Kidney tubule cell (primary cell): ENCODE measurements around the gene PRDX2.
A peak's percentile ranks its signal among the peaks of the same experiment; 100 is the strongest.

Experiments used
- DNase-seq: peaks from one replicate; pipeline ENCODE4 v3.0.0-alpha.2; 2018; ENCODE audit warnings: low spot score

The PRDX2 gene

DNA sequence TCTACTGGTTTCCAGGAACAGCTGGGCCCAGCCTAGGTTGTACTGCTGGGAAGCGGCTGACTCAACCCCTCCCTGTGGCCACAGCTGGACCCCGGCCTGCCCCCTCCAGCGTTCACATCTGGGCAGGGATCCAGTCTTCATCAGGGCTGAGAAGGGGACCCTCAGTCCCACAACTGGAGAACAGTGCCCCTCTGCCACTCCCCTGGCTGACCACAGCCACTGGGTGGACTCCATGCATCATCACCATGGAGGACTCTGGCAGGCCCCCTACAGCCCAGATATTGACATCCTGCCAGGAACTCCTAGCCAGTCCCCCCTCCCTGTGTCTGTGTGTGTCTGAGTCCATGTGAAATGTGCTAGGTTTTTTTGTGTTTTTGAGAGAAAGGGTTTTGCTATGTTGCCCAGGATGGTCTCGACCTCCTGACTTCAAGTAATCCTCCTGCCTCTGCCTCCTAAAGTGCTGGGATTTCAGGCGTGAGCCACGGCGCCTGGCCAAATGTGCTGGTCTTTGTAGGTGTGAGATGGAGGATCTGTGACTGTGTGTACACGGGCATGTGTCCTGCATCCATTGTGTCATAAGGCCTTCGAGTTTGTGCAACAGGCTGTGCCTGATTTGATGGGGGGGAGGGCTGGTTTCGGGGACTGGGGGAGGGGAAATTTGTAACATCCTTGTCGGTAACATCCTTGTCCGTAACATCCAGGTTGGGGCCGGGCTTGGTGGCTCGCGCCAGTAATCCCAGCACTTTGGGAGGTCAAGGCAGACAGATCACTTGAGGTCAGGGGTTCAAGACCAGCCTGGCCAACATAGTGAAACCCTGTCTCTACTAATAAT, 22.2 kb downstream of the PRDX2 start:
- peak; percentile 56 for DNase-seq

DNA sequence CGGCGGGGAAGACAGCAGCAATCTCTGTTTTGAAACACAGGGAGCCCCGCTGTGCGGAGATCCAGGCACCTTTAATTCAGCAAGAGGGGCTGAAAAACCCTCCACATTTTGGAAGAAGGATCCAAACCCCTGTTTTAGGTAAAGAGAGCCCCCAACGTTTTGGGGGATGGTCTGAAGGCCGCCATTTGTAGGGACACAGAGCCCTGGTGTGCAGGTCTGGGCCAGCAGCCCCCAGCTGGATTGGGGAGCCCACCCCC, 22.8 kb downstream of the PRDX2 start:
- DNase-seq: no peak

GRCh38 chr19:12778017-12778904, 23.3 kb downstream of the PRDX2 start:
- DNase-seq: peak; percentile 78

DNA sequence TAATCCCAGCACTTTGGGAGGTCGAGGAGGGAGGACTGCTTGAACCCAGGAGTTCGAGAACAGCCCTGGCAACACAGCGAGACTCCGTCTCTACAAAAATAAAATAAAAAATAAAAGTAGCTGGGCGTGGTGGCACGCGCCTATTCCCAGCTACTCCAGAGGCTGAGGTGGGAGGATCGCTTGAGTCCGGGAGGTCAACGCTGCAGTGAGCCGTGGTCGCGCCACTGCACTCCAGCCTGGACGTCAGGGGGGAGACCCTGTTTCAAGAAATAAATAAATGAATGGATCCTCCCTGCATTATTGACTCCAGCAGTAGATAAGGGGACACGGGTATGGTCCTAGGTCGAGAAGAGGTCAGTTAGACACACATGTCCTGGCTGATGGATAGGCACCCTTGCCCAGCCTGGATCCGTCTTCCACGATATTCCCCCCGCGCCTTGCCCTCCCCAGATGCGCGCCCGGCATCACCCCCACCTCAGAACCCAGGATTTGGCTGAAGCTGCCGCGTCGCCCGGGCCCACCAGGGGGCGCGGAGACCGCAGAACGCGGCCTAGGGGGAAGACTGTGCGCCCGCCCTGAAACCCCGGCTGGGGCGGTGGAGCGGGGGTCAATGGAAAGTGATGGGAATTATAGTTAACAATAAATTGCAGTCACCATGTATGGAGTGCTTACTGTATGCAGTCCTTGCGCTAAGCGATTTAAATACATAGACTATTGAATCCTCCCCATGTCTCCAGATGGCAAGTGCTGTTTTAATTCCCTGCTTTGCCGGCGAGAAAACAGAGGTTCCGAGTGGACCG, 24.2 kb downstream of the PRDX2 start:
- peak; percentile 79 for DNase-seq

GRCh38 chr19:12774588-12775555, 26.7 kb downstream of the PRDX2 start, which contains the start of gene HOOK2:
TSS of gene HOOK2 (minus strand) at chr19:12775552. CDS start at chr19:12775449, 103 bp downstream.
- peak; percentile 91 for DNase-seq

DNA sequence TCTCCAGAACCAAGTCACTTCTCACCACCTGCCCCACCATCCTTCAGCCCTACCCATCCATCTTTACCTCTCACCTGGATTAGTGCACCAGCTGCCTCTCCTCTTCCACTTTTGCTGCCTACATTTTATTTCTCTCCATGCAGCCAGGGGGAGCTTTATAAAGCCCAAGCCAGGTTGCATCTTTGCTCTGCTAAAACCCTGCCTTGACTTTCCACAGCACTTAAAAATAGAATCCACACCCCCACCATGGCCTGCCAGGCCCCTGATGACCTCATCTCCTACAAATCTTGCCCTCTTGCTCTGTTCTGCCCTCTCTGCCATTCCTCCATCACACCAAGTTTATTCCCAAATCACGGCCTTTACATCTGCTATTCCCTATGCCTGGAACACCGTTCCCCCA, 28.0 kb downstream of the PRDX2 start:
- DNase-seq: peak; percentile 46

GRCh38 chr19:12772323-12772722, 29.3 kb downstream of the PRDX2 start:
- no peak for DNase-seq

DNA sequence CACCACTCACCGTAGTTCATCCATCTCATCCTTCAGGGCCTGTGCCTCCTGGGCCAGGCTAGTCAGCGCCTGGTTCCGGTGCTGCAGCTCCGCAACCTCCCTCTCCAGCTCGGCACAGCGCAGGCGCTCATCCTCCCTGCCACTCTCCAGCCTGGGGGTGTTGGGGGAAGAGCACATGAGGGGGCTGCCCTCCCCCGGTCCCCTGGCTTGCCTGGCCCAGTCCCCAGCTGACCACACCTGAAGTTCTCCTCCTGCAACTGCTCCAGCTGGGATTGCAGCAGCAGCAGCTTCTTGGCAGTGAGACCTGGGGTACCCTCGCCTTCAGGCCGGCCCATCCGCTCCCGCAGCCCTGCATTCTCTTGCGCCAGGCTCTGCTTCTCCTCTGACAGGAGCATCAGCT, 30.7 kb downstream of the PRDX2 start:
- no peak for DNase-seq

- DNase-seq: no peak
Observed at GRCh38 chr19:12769689-12770088, 31.9 kb downstream of the PRDX2 start.

GRCh38 chr19:12767666-12768065, 33.9 kb downstream of the PRDX2 start:
- DNase-seq: no peak

GRCh38 chr19:12767150-12767549, 34.5 kb downstream of the PRDX2 start:
- no peak for DNase-seq

DNA sequence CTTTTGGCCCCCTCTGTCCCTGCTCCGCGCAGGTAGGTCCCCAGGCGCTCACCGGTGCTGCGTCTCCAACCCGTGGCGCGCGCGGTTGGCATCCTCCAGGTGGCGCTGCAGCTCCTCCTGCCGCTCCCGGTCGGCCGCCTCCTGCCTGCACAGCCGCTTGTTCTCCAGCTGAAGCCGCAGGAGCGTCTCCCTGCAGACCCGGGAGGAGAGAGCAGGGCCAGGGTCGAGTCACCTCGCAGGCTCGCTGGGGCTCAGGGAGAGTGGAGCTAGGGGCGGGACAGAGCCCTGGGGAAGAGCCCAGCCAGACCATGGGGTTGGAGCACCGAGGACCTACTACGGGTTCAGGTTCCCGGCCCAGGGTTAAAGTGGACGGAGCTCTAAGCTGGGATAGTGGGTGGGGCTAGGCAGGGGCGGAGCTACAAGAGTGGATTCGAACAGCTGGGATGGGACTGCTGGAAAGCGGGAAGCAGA, 35.5 kb downstream of the PRDX2 start:
- no peak for DNase-seq

DNA sequence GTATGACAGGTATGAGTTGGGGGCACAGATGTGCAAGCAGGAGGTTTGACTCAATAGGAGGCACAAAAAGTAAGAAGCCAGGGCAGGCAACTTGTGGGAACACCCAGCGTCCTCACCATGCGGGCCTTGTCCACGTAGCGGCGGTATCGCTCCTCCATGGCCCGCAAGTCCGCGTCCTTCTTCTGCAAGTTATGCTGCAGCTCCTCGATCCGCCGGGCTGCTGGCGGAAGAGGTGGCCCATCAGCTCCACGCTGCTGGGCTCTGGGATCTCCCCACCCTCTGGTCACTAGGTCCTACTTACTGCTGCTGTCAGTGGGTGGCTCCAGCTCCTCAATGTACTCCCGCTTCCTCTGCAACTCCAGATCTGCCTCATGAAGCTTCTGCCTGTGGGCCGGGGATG, 36.9 kb downstream of the PRDX2 start:
- no peak for DNase-seq

DNA sequence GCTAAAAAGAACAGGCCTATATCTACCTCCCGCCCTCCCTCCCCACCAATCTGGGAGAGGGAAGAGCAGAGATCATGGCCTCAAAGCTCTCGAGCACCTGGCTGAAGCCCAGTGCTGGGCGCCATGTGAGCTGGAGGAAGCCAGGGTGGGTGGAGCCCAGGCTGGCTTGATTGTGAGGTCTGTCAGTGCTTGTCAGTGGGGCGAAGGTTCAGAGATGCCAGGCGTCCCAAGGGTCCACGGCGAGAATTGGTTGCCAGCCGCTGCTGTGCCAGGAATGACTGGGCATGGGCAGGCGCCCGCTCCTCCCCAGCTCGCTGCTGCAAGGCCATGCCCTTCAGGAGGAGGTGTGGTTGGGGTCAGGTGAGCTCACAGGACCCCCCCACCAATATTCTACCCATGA, 38.5 kb downstream of the PRDX2 start:
- no peak for DNase-seq

GRCh38 chr19:12759686-12760085, 41.9 kb downstream of the PRDX2 start:
- no peak for DNase-seq

DNA sequence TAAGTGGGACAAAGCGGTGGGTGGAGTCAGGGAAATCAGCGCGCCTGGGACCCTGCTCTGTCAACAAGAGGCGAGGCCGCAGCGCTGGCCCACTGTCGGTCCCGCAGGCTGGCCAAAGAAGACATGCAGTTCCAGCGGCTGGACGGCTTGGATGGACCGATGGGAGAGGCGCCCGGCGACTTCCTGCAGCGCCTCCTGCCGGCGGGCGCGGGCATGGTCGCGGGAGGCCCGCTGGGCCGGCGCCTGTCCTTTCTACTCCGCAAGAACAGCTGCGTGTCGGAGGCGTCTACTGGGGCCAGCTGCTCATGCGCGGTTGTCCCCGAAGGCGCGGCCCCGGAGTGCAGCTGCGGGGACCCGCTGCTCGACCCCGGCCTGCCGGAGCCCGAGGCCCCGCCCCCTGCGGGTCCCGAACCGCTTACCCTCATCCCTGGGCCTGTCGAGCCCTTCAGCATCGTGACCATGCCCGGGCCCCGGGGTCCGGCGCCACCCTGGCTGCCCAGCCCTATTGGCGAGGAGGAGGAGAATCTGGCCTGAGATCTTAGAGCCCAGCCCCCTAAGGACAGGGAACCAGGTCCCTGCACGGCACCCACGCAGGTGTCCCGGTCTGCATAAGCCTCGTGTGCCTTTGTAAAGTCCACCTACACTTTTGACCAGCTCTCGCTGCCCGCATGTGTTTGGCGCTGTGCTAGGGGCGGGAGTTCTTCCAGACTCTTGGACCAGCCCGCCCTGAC, 43.9 kb downstream of the PRDX2 start:
- DNase-seq: peak; percentile 74

- no peak for DNase-seq
Observed at GRCh38 chr19:12756150-12756883, 45.3 kb downstream of the PRDX2 start.

- no peak for DNase-seq
Observed at GRCh38 chr19:12754465-12755196, 47.0 kb downstream of the PRDX2 start.
